HEK293 (cell line): ENCODE results near the gene HSPE1.
A peak's percentile ranks its signal among the peaks of the same experiment; 100 is the strongest.

Experiments used
- CTCF ChIA-PET: fragments of 350-600 bp; formaldehyde crosslinking; extraction: SDS; loops from one replicate; lab custom pipeline; 2021; ENCODE audit warnings: antibody characterized with exemption; lab: Yijun Ruan, JAX
- POLR2A ChIA-PET: fragments of 300-600 bp; formaldehyde crosslinking; extraction: SDS; loops from one replicate; lab custom pipeline; 2020; ENCODE audit warnings: antibody characterized with exemption, inconsistent platforms; lab: Yijun Ruan, JAX
- H3K27ac ChIP-seq: fragments of 200-500 bp; sonication (Bioruptor generic); 2 replicates; pipeline ENCODE4 v1.5.1; 2014; ENCODE audit warnings: low read depth, low read length, control low read depth, inconsistent platforms; ENCODE audit errors: extremely low read depth
- H3K36me3 ChIP-seq, 2 experiments: fragments of 200-500 bp in 1 of 2; sonication (Bioruptor generic) in 1 of 2; 1 replicate in 1 of 2; 2 replicates in 1 of 2; pipeline ENCODE4 v1.5.1; 2014 to 2017; ENCODE audit warnings: inconsistent platforms in 2 of 2, low read length in 2 of 2; ENCODE audit not compliant: control insufficient read depth in 2 of 2, insufficient read depth in 1 of 2
- H3K4me1 ChIP-seq: fragments of 200-500 bp; sonication (Bioruptor generic); 2 replicates; pipeline ENCODE4 v1.5.1; 2014; ENCODE audit warnings: mild to moderate bottlenecking, low read length, inconsistent platforms; ENCODE audit not compliant: control insufficient read depth, insufficient read depth
- H3K4me3 ChIP-seq: 2 replicates; pipeline ENCODE4 v1.5.1; 2011; ENCODE audit warnings: low read depth, mild to moderate bottlenecking, control low read depth, low read length, moderate library complexity
- H3K9me3 ChIP-seq: fragments of 200-500 bp; sonication (Bioruptor generic); 2 replicates; pipeline ENCODE4 v1.5.1; 2014; ENCODE audit warnings: low read depth, low read length, inconsistent platforms; ENCODE audit not compliant: control insufficient read depth, insufficient read depth
- CTCF ChIP-seq: fragments of 450-650 bp; formaldehyde crosslinking; IDR thresholded peaks from 2 replicates; pipeline ENCODE4 v1.5.1; 2016; ENCODE audit warnings: missing biosample characterization, missing genetic modification characterization
- EGR2 ChIP-seq: fragments of 450-650 bp; formaldehyde crosslinking; IDR thresholded peaks from 2 replicates; pipeline ENCODE4 v1.5.1; 2016; ENCODE audit warnings: low read depth, missing biosample characterization, missing genetic modification characterization
- GLIS1 ChIP-seq: fragments of 450-650 bp; formaldehyde crosslinking; IDR thresholded peaks from 2 replicates; pipeline ENCODE4 v1.5.1; 2016; ENCODE audit warnings: missing biosample characterization, missing genetic modification characterization
- GLIS2 ChIP-seq: fragments of 450-650 bp; formaldehyde crosslinking; IDR thresholded peaks from 2 replicates; pipeline ENCODE4 v1.5.1; 2016; ENCODE audit warnings: missing biosample characterization, missing genetic modification characterization
- HOXA7 ChIP-seq: sonication (generic); formaldehyde crosslinking; IDR thresholded peaks from 2 replicates; pipeline ENCODE4 v1.8.1; 2022; ENCODE audit warnings: missing genetic modification reagents, borderline replicate concordance
- IKZF3 ChIP-seq: fragments of 450-650 bp; IDR thresholded peaks from 2 replicates; pipeline ENCODE4 v1.5.0; 2018; ENCODE audit warnings: missing biosample characterization, mild to moderate bottlenecking, missing genetic modification characterization, moderate library complexity
- PRDM1 ChIP-seq: fragments of 450-650 bp; formaldehyde crosslinking; IDR thresholded peaks from 2 replicates; pipeline ENCODE4; 2016; ENCODE audit warnings: missing biosample characterization, missing genetic modification characterization
- PRDM6 ChIP-seq: fragments of 450-650 bp; formaldehyde crosslinking; IDR thresholded peaks from 2 replicates; pipeline ENCODE4 v1.5.1; 2017; ENCODE audit warnings: missing biosample characterization, missing genetic modification characterization
- RBAK ChIP-seq: fragments of 450-650 bp; formaldehyde crosslinking; IDR thresholded peaks from 2 replicates; pipeline ENCODE4 v1.5.1; 2016; ENCODE audit warnings: missing biosample characterization, missing genetic modification characterization
- REST ChIP-seq: fragments of 450-650 bp; formaldehyde crosslinking; IDR thresholded peaks from 2 replicates; pipeline ENCODE4 v1.5.1; 2016; ENCODE audit warnings: missing biosample characterization, missing genetic modification characterization
- SCRT2 ChIP-seq: fragments of 450-650 bp; formaldehyde crosslinking; IDR thresholded peaks from 2 replicates; pipeline ENCODE4 v1.5.1; 2016; ENCODE audit warnings: missing biosample characterization, missing genetic modification characterization
- SP2 ChIP-seq: fragments of 450-650 bp; formaldehyde crosslinking; IDR thresholded peaks from 2 replicates; pipeline ENCODE4 v1.5.1; 2016; ENCODE audit warnings: missing biosample characterization, missing genetic modification characterization
- TRIM28 ChIP-seq: IDR thresholded peaks from 2 replicates; pipeline ENCODE4 v1.6.1; 2011; ENCODE audit warnings: low read length, control low read depth, borderline replicate concordance
- ZFHX2 ChIP-seq: fragments of 450-650 bp; formaldehyde crosslinking; conservative IDR thresholded peaks from 2 replicates; pipeline ENCODE4 v1.5.1; 2016; ENCODE audit warnings: missing biosample characterization, missing genetic modification characterization
- ZNF221 ChIP-seq: fragments of 450-650 bp; formaldehyde crosslinking; IDR thresholded peaks from 2 replicates; pipeline ENCODE4 v1.5.1; 2017; ENCODE audit warnings: missing biosample characterization, missing genetic modification characterization, borderline replicate concordance
- ZNF335 ChIP-seq: fragments of 450-650 bp; formaldehyde crosslinking; conservative IDR thresholded peaks from 2 replicates; pipeline ENCODE4 v1.5.1; 2016; ENCODE audit warnings: missing biosample characterization, missing genetic modification characterization
- ZNF513 ChIP-seq: fragments of 450-650 bp; IDR thresholded peaks from 2 replicates; pipeline ENCODE4 v1.5.1; 2018; ENCODE audit warnings: missing biosample characterization, missing genetic modification characterization
- ZNF837 ChIP-seq: fragments of 450-650 bp; formaldehyde crosslinking; IDR thresholded peaks from 2 replicates; pipeline ENCODE4 v1.5.1; 2016; ENCODE audit warnings: missing biosample characterization, missing genetic modification characterization
- ZSCAN18 ChIP-seq: fragments of 450-650 bp; formaldehyde crosslinking; IDR thresholded peaks from 2 replicates; pipeline ENCODE4 v1.5.1; 2016; ENCODE audit warnings: missing biosample characterization, missing genetic modification characterization

The HSPE1 gene

GRCh38 chr2:197498937-197499593 lies 1.1 kb upstream of the HSPE1 start:
- peaks cover 48 to 78% of the 10 kb centered on the region in 2 experiments for H3K36me3 ChIP-seq
- H3K9me3 ChIP-seq, result no peaks in the 10 kb centered on the region
- H3K4me1 ChIP-seq, result peaks cover 12% of the 10 kb centered on the region; the same call in 1 of the 2 replicates
- peak overlapping the region; percentile 92 for H3K27ac ChIP-seq
- TF ChIP-seq GLIS1 (peak; percentile 74), SP2 (tag by site-specific recombination) (peak; percentile 42), ZNF335 (tag by site-specific recombination) (peak; percentile 51; the same call in 1 of the 2 replicates), REST (tag by site-specific recombination) (peak; percentile 5; the same call in 1 of the 2 replicates), ZNF837 (no peak), RBAK (tag by site-specific recombination) (0 out of 2 replicates have a peak, but pooled peaks have one; percentile 48), ZNF513 (no peak), ZFHX2 (peak; percentile 91), EGR2 (tag by site-specific recombination) (peak; percentile 92), PRDM1 (tag by site-specific recombination) (no peak), CTCF (tag by site-specific recombination) (no peak), ZNF221 (no peak), GLIS2 (tag by site-specific recombination) (peak; percentile 89), TRIM28 (0 out of 2 replicates have a peak, but pooled peaks have one; percentile 52)
- peak overlapping the region; percentile 93 for H3K4me3 ChIP-seq
- CTCF ChIA-PET, result interaction anchor here (0.7 to 1.2 kb wide), 2 partner anchors 14 to 21 kb away, joined by 3 read pairs; no protein-coding TSS in a partner anchor
- POLR2A ChIA-PET, result interaction anchor here (0.8 to 5.4 kb wide), 20 partner anchors 8 to 700 kb away, joined by 3 to 85 read pairs (median 6); partner anchors contain the start of genes COQ10B, MARS2, MOB4 and SF3B1

- POLR2A ChIA-PET, result interaction anchor here (0.9 to 5.4 kb wide), 15 partner anchors 9 to 702 kb away, joined by 3 to 85 read pairs (median 5); partner anchors contain the start of genes COQ10B, MARS2, MOB4 and SF3B1
- Histone ChIP-seq H3K36me3 (peaks cover 39 to 71% of the 10 kb centered on the region in 2 experiments), H3K9me3 (no peaks in the 10 kb centered on the region), H3K4me1 (peaks cover 12% of the 10 kb centered on the region; the same call in 1 of the 2 replicates), H3K4me3 (peak overlapping the region; percentile 93), H3K27ac (peak overlapping the region; percentile 92)
- CTCF ChIA-PET, result interaction anchor here (0.6 to 1.1 kb wide), 4 partner anchors 12 to 34 kb away, joined by 3 to 4 read pairs (median 4); no protein-coding TSS in a partner anchor
- TF ChIP-seq PRDM6 (tag by site-specific recombination) (no peak), IKZF3 (tag by site-specific recombination) (peak; percentile 48; the same call in 1 of the 2 replicates), SCRT2 (peak; percentile 64), ZNF513 (0 out of 2 replicates have a peak, but pooled peaks have one; percentile 12), ZSCAN18 (tag by site-specific recombination) (no peak), HOXA7 (no peak)
These were observed 438 bp downstream of the HSPE1 start for GRCh38 chr2:197500503-197501131.
